ENCODE data around the gene BRMS1L.

The BRMS1L gene

GRCh38 chr14:35847636-35848035 is 21.5 kb downstream of the BRMS1L start:
- no peak for ATAC-seq

DNA sequence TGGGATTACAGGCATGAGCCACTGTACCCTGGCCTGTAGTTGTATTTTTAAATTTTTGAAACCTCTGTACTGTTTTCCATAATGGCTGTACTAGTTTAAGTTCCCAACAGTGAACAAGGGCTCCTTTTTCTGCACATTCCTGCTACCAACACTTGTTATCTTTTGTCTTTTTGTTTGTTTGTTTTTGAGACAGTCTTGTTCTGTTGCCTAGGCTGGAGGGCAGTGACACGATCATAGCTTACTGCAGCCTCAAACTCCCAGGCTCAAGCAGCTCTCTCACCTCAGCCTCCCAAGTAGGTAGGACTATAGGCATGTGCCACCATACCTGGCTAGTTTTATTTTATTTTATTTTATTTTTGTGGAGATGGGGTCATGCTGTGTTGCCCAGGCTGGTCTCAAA is 23.0 kb downstream of the BRMS1L start:
- no peak for ATAC-seq
- TF ChIP-seq BACH2 (CRISPR knock-in tag; IDR thresholded peaks at IDR 0.05; ENCODE audit: borderline replicate concordance), result no peak
- TF ChIP-seq ISL1 (CRISPR knock-in tag; IDR thresholded peaks at IDR 0.05), result no peak
- no peak for TF ChIP-seq ZNF70 (CRISPR knock-in tag; IDR thresholded peaks at IDR 0.05)
- TF ChIP-seq, protein P1, sequence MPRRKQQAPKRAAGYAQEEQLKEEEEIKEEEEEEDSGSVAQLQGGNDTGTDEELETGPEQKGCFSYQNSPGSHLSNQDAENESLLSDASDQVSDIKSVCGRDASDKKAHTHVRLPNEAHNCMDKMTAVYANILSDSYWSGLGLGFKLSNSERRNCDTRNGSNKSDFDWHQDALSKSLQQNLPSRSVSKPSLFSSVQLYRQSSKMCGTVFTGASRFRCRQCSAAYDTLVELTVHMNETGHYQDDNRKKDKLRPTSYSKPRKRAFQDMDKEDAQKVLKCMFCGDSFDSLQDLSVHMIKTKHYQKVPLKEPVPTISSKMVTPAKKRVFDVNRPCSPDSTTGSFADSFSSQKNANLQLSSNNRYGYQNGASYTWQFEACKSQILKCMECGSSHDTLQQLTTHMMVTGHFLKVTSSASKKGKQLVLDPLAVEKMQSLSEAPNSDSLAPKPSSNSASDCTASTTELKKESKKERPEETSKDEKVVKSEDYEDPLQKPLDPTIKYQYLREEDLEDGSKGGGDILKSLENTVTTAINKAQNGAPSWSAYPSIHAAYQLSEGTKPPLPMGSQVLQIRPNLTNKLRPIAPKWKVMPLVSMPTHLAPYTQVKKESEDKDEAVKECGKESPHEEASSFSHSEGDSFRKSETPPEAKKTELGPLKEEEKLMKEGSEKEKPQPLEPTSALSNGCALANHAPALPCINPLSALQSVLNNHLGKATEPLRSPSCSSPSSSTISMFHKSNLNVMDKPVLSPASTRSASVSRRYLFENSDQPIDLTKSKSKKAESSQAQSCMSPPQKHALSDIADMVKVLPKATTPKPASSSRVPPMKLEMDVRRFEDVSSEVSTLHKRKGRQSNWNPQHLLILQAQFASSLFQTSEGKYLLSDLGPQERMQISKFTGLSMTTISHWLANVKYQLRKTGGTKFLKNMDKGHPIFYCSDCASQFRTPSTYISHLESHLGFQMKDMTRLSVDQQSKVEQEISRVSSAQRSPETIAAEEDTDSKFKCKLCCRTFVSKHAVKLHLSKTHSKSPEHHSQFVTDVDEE (CRISPR knock-in tag; IDR thresholded peaks at IDR 0.05), result no peak
- no peak for TF ChIP-seq ARNTL (CRISPR knock-in tag; IDR thresholded peaks at IDR 0.05; ENCODE audit: borderline replicate concordance, low read depth)
- no peak for TF ChIP-seq RARB (CRISPR knock-in tag; IDR thresholded peaks at IDR 0.05)
- TF ChIP-seq, protein P2, sequence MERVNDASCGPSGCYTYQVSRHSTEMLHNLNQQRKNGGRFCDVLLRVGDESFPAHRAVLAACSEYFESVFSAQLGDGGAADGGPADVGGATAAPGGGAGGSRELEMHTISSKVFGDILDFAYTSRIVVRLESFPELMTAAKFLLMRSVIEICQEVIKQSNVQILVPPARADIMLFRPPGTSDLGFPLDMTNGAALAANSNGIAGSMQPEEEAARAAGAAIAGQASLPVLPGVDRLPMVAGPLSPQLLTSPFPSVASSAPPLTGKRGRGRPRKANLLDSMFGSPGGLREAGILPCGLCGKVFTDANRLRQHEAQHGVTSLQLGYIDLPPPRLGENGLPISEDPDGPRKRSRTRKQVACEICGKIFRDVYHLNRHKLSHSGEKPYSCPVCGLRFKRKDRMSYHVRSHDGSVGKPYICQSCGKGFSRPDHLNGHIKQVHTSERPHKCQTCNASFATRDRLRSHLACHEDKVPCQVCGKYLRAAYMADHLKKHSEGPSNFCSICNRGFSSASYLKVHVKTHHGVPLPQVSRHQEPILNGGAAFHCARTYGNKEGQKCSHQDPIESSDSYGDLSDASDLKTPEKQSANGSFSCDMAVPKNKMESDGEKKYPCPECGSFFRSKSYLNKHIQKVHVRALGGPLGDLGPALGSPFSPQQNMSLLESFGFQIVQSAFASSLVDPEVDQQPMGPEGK (CRISPR knock-in tag; IDR thresholded peaks at IDR 0.05; ENCODE audit: borderline replicate concordance), result no peak
- no peak for TF ChIP-seq ZNF8 (CRISPR knock-in tag; IDR thresholded peaks at IDR 0.05)
- no peak for TF ChIP-seq SNAI2 (CRISPR knock-in tag; IDR thresholded peaks at IDR 0.05)
- TF ChIP-seq PPARA (CRISPR knock-in tag; IDR thresholded peaks at IDR 0.05; ENCODE audit: borderline replicate concordance), result no peak

More at GRCh38 chr14:35847636-35848035, 21.5 kb downstream of the BRMS1L start:
- TF ChIP-seq, protein P3, sequence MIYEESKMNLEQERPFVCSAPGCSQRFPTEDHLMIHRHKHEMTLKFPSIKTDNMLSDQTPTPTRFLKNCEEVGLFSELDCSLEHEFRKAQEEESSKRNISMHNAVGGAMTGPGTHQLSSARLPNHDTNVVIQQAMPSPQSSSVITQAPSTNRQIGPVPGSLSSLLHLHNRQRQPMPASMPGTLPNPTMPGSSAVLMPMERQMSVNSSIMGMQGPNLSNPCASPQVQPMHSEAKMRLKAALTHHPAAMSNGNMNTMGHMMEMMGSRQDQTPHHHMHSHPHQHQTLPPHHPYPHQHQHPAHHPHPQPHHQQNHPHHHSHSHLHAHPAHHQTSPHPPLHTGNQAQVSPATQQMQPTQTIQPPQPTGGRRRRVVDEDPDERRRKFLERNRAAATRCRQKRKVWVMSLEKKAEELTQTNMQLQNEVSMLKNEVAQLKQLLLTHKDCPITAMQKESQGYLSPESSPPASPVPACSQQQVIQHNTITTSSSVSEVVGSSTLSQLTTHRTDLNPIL (CRISPR knock-in tag; IDR thresholded peaks at IDR 0.05; ENCODE audit: low read depth), result no peak
- TF ChIP-seq, protein P4, sequence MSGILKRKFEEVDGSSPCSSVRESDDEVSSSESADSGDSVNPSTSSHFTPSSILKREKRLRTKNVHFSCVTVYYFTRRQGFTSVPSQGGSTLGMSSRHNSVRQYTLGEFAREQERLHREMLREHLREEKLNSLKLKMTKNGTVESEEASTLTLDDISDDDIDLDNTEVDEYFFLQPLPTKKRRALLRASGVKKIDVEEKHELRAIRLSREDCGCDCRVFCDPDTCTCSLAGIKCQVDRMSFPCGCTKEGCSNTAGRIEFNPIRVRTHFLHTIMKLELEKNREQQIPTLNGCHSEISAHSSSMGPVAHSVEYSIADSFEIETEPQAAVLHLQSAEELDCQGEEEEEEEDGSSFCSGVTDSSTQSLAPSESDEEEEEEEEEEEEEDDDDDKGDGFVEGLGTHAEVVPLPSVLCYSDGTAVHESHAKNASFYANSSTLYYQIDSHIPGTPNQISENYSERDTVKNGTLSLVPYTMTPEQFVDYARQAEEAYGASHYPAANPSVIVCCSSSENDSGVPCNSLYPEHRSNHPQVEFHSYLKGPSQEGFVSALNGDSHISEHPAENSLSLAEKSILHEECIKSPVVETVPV (CRISPR knock-in tag; IDR thresholded peaks at IDR 0.05), result no peak
- no peak for TF ChIP-seq OSR1 (CRISPR knock-in tag; IDR thresholded peaks at IDR 0.05)
- no peak for TF ChIP-seq ZFP3 (CRISPR knock-in tag; IDR thresholded peaks at IDR 0.05)
- TF ChIP-seq ZFP30 (CRISPR knock-in tag; IDR thresholded peaks at IDR 0.05), result no peak
- TF ChIP-seq ZNF565 (CRISPR knock-in tag; conservative IDR thresholded peaks at IDR 0.05; ENCODE audit: low read depth), result no peak
- TF ChIP-seq ISL1 (CRISPR knock-in tag; IDR thresholded peaks at IDR 0.05), result no peak
- TF ChIP-seq ESRRG (CRISPR knock-in tag; IDR thresholded peaks at IDR 0.05), result no peak
- no peak for TF ChIP-seq BACH2 (CRISPR knock-in tag; IDR thresholded peaks at IDR 0.05; ENCODE audit: borderline replicate concordance)
- TF ChIP-seq, protein P1 (CRISPR knock-in tag; IDR thresholded peaks at IDR 0.05), result no peak
- no peak for TF ChIP-seq ARNTL (CRISPR knock-in tag; IDR thresholded peaks at IDR 0.05; ENCODE audit: borderline replicate concordance, low read depth)
- TF ChIP-seq RARB (CRISPR knock-in tag; IDR thresholded peaks at IDR 0.05), result no peak
- TF ChIP-seq PPARA (CRISPR knock-in tag; IDR thresholded peaks at IDR 0.05; ENCODE audit: borderline replicate concordance), result no peak
- TF ChIP-seq, protein P2 (CRISPR knock-in tag; IDR thresholded peaks at IDR 0.05; ENCODE audit: borderline replicate concordance), result no peak
- no peak for TF ChIP-seq ZNF8 (CRISPR knock-in tag; IDR thresholded peaks at IDR 0.05)
- TF ChIP-seq TOX (CRISPR knock-in tag; IDR thresholded peaks at IDR 0.05; ENCODE audit: borderline replicate concordance), result no peak
- no peak for TF ChIP-seq GLIS3 (CRISPR knock-in tag; IDR thresholded peaks at IDR 0.05)
- no peak for TF ChIP-seq SNAI2 (CRISPR knock-in tag; IDR thresholded peaks at IDR 0.05)
- no peak for TF ChIP-seq POU6F1 (CRISPR knock-in tag; IDR thresholded peaks at IDR 0.05; ENCODE audit: borderline replicate concordance, low read depth)
- no peak for TF ChIP-seq CSDC2 (CRISPR knock-in tag; IDR thresholded peaks at IDR 0.05)

Measured in SK-N-SH treated with all-trans-retinoic acid at 6 μM for 48 hours (cell line).